Measurements from ENCODE around the gene ERC2.

The ERC2 gene

DNA sequence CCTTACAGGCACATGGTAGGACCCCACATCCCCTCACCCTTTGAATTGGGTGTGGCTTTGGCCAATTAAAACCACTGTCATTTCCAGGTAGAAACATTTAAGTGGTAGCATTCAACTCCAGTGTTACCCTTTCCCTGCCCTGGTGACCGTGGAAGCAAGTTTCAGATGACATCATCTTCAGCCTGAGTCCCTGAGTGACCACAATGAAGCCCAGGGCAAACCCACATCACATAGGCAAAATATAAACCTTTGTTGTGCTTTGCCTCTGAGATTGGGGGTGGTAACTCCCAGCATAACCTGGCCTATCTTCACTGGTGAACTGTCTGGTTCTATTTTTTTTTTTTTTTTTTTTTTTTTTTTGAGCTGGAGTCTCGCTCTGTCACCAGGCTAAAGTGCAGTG, 577.2 kb downstream of the ERC2 start:
- no peaks in the 10 kb centered on the region for H3K36me3 Mint-ChIP-seq (ENCODE audit: insufficient read depth)
- no peaks in the 10 kb centered on the region for H3K27me3 Mint-ChIP-seq
- peaks cover 8 to 12% of the 10 kb centered on the region in 2 donors for H3K9me3 Mint-ChIP-seq
- H3K4me1 Mint-ChIP-seq (ENCODE audit: low read depth in 2 of 2), result no peaks in the 10 kb centered on the region
- DNase-seq, result no peak
- no peak for ATAC-seq (replicated peaks)
- no peak overlapping the region for H3K4me3 Mint-ChIP-seq
- H3K27ac Mint-ChIP-seq, result no peak overlapping the region

- ATAC-seq (replicated peaks) (no peak), DNase-seq (no peak)
- Mint-ChIP-seq H3K27ac (no peak overlapping the region), H3K27me3 (no peaks in the 10 kb centered on the region), H3K4me1 (ENCODE audit: low read depth in 2 of 2) (no peaks in the 10 kb centered on the region), H3K4me3 (no peak overlapping the region), H3K9me3 (peaks cover 5 to 8% of the 10 kb centered on the region in 2 donors), H3K36me3 (ENCODE audit: insufficient read depth) (no peaks in the 10 kb centered on the region)
Measured at GRCh38 chr3:55888282-55888885, 579.9 kb downstream of the ERC2 start.

DNA sequence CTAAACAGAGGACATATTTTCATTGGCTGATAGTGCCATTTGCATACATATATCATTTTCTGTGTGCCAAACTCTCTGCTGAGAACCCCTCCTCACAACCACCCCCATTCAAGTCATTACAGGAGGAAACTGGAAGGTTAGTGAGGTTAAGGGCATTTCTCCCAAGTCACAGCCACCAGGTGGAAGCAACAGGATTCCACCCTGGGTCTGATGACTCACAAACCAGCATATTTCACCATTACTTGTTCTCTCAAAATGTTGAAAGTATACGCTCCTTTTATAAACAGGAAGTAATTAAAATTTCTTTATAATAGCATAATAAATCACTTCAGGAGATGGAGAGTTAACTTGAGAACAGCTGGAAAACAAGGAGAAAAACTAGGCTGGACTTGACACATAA, 582.5 kb downstream of the ERC2 start:
- no peak for DNase-seq

GRCh38 chr3:55884491-55885285, 583.6 kb downstream of the ERC2 start:
- DNase-seq (no peak), ATAC-seq (replicated peaks) (no peak)
- Mint-ChIP-seq H3K36me3 (ENCODE audit: insufficient read depth) (no peaks in the 10 kb centered on the region), H3K9me3 (peaks cover 0 to 2% of the 10 kb centered on the region in 2 donors), H3K27ac (no peak overlapping the region), H3K4me1 (ENCODE audit: low read depth in 2 of 2) (no peaks in the 10 kb centered on the region), H3K27me3 (no peaks in the 10 kb centered on the region), H3K4me3 (no peak overlapping the region)

More for the DNA sequence above, 582.5 kb downstream of the ERC2 start:
- no peaks in the 10 kb centered on the region for H3K27me3 Mint-ChIP-seq
- H3K4me1 Mint-ChIP-seq (ENCODE audit: low read depth in 2 of 2), result no peaks in the 10 kb centered on the region
- no peak overlapping the region for H3K4me3 Mint-ChIP-seq
- H3K36me3 Mint-ChIP-seq (ENCODE audit: insufficient read depth), result no peaks in the 10 kb centered on the region
- no peak for ATAC-seq (replicated peaks)
- peaks cover 0 to 2% of the 10 kb centered on the region in 2 donors for H3K9me3 Mint-ChIP-seq
- no peak overlapping the region for H3K27ac Mint-ChIP-seq

- Mint-ChIP-seq H3K9me3 (peaks cover 0 to 2% of the 10 kb centered on the region in 2 donors), H3K27ac (no peak overlapping the region), H3K4me3 (no peak overlapping the region), H3K27me3 (no peaks in the 10 kb centered on the region), H3K4me1 (ENCODE audit: low read depth in 2 of 2) (no peaks in the 10 kb centered on the region), H3K36me3 (ENCODE audit: insufficient read depth) (no peaks in the 10 kb centered on the region)
- DNase-seq, result no peak
- ATAC-seq (replicated peaks), result no peak
Measured at GRCh38 chr3:55884066-55884465, 584.2 kb downstream of the ERC2 start.

- Mint-ChIP-seq H3K27me3 (no peaks in the 10 kb centered on the region), H3K4me1 (ENCODE audit: low read depth in 2 of 2) (no peaks in the 10 kb centered on the region), H3K36me3 (ENCODE audit: insufficient read depth) (no peaks in the 10 kb centered on the region), H3K27ac (no peak overlapping the region), H3K4me3 (no peak overlapping the region), H3K9me3 (no peaks in the 10 kb centered on the region)
- no peak for DNase-seq
- no peak for ATAC-seq (replicated peaks)
Measured at GRCh38 chr3:55882006-55882405, 586.3 kb downstream of the ERC2 start.

DNA sequence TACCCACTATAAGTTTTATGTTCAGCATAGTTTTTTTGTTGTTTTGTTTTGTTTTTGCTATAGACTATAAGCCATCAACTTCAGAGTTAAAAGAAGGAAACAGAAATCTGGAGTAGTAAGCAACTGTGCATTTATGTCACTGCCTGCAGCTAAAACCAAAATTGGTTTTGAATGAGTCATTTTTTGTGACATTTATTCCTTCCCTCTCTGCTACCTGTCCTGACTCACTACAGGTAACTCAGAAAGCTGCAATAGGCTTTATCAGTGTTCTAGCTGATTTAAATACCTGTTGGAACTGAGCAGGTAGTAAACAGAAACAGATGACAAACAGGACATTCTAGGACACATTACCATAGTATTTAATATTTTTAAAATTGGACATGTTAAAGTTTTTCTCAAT, 587.9 kb downstream of the ERC2 start:
- Mint-ChIP-seq H3K27me3 (no peaks in the 10 kb centered on the region), H3K27ac (no peak overlapping the region), H3K36me3 (ENCODE audit: insufficient read depth) (no peaks in the 10 kb centered on the region), H3K4me1 (ENCODE audit: low read depth in 2 of 2) (no peaks in the 10 kb centered on the region), H3K4me3 (no peak overlapping the region), H3K9me3 (peaks cover 0 to 3% of the 10 kb centered on the region in 2 donors)
- DNase-seq (no peak), ATAC-seq (replicated peaks) (no peak)

DNA sequence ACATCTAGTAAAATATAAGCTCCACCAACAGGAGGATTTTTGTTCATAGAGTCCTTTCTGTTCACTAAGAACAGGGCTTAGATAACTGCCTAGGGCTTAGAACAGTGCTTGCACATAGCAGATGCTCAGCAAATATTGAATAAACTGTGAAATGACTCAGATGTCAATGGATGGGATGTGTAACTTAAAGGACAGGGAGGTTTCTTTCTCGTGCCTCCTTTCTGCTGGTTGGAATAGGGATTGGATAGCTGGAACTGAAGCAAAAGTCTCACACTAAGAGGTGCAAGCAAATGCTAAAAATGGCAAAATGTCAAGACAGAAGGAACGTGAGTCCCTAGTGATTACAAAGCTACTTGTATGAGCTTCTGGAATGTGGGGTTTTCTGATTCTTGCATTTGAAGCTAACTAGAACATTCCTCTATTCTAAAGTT, 588.4 kb downstream of the ERC2 start:
- ATAC-seq (replicated peaks), result no peak
- no peaks in the 10 kb centered on the region for H3K36me3 Mint-ChIP-seq (ENCODE audit: insufficient read depth)

DNA sequence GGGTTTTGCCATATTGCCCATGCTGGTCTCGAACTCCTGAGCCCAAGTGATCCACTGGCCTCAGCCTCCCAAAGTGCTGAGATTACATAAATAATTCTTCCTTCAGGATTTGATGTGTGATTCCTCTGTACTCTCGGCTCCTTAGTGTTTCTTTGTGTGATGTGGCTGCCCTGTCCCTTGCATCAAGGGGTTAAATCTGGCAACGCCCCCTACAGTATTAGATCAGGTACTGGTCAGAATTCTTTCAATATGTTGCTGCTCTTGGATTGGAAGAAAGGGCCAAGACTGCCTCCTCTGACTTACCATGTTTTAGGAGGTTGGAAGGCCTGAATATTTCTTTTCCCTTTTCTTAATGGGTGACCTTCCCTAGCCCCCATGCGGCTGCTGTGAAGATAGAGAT, 590.6 kb downstream of the ERC2 start:
- Mint-ChIP-seq H3K36me3 (ENCODE audit: insufficient read depth) (no peaks in the 10 kb centered on the region), H3K4me1 (ENCODE audit: low read depth in 2 of 2) (no peaks in the 10 kb centered on the region), H3K9me3 (peaks cover 0 to 3% of the 10 kb centered on the region in 2 donors), H3K27me3 (no peaks in the 10 kb centered on the region), H3K4me3 (no peak overlapping the region), H3K27ac (no peak overlapping the region)
- DNase-seq (no peak), ATAC-seq (replicated peaks) (no peak)

More for the DNA sequence above, 588.4 kb downstream of the ERC2 start:
- Mint-ChIP-seq H3K9me3 (peaks cover 0 to 3% of the 10 kb centered on the region in 2 donors), H3K4me3 (no peak overlapping the region), H3K4me1 (ENCODE audit: low read depth in 2 of 2) (no peaks in the 10 kb centered on the region), H3K27me3 (no peaks in the 10 kb centered on the region), H3K27ac (no peak overlapping the region)
- DNase-seq, result no peak

GRCh38 chr3:55876560-55876959, 591.7 kb downstream of the ERC2 start:
- Mint-ChIP-seq H3K4me3 (no peak overlapping the region), H3K27ac (no peak overlapping the region)
- no peak for DNase-seq

DNA sequence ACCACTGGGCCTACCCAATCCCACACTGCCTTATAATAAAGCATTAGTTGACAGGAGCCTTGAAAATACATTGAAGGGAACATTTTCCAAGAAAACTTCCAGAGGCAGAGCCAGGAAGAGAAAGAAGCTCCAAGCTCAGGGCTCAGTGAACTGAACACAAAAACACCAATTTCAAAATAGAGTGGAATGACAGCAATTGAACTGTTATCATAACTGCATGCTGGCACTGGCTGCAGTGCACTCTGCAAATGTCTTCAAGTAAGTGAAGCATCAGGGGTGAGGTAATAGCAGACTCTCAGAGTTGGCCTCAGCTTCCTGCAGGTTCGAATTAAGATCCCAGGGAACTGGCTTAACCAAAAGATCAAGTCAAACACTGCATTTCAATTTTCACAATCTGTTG, 593.2 kb downstream of the ERC2 start:
- no peak for DNase-seq
- no peaks in the 10 kb centered on the region for H3K36me3 Mint-ChIP-seq (ENCODE audit: insufficient read depth)
- H3K9me3 Mint-ChIP-seq, result peaks cover 0 to 5% of the 10 kb centered on the region in 2 donors
- no peak for ATAC-seq (replicated peaks)
- H3K27ac Mint-ChIP-seq, result no peak overlapping the region
- H3K4me3 Mint-ChIP-seq, result no peak overlapping the region
- H3K4me1 Mint-ChIP-seq (ENCODE audit: low read depth in 2 of 2), result no peaks in the 10 kb centered on the region
- H3K27me3 Mint-ChIP-seq, result no peaks in the 10 kb centered on the region

More at GRCh38 chr3:55876560-55876959, 591.7 kb downstream of the ERC2 start:
- no peaks in the 10 kb centered on the region for H3K36me3 Mint-ChIP-seq (ENCODE audit: insufficient read depth)
- ATAC-seq (replicated peaks), result no peak
- peaks cover 0 to 3% of the 10 kb centered on the region in 2 donors for H3K9me3 Mint-ChIP-seq
- no peaks in the 10 kb centered on the region for H3K4me1 Mint-ChIP-seq (ENCODE audit: low read depth in 2 of 2)
- no peaks in the 10 kb centered on the region for H3K27me3 Mint-ChIP-seq

DNA sequence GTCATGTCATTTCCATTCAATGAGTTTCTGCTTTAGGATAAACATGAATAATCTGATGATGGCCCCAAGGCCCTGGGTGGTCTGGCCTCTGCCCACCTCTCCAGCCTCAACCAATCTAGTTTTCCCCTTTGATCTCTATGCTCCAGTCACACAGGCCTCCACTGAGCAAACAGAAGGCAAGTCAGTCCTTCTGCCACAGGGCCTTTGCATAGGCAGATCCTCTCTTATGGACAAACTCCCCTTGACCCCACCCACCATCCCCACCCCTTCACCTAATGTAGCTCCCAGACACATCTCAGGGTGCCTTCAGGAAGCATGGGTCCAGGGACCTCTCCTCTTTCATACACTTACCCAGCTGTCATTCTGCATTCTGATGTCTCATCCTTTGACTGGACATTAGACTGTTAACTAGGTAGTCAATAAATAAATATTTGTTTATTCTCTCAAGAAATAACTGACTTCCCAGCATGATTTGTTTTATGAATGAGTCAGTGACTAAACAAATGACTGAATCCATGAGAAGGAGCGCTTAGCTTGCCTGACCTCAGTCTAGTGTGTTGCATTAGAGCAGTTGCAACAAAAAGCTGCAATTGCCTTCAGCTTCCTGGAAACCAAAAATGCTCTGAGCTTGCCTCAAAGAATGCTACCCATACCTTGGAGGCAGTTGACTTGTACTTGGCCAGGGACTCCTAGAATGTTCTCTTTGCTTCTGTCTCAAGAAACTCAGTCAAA, 594.6 kb downstream of the ERC2 start:
- DNase-seq, result no peak
- H3K36me3 Mint-ChIP-seq (ENCODE audit: insufficient read depth), result no peaks in the 10 kb centered on the region

GRCh38 chr3:55870594-55870993, 597.7 kb downstream of the ERC2 start:
- H3K27ac Mint-ChIP-seq, result no peak overlapping the region
- DNase-seq (no peak), ATAC-seq (replicated peaks) (no peak)
- H3K9me3 Mint-ChIP-seq, result peaks cover 0 to 3% of the 10 kb centered on the region in 2 donors
- H3K4me1 Mint-ChIP-seq (ENCODE audit: low read depth in 2 of 2), result no peaks in the 10 kb centered on the region
- no peaks in the 10 kb centered on the region for H3K27me3 Mint-ChIP-seq
- no peaks in the 10 kb centered on the region for H3K36me3 Mint-ChIP-seq (ENCODE audit: insufficient read depth)
- no peak overlapping the region for H3K4me3 Mint-ChIP-seq

More for the DNA sequence above, 594.6 kb downstream of the ERC2 start:
- H3K9me3 Mint-ChIP-seq, result peaks cover 0 to 5% of the 10 kb centered on the region in 2 donors
- no peak for ATAC-seq (replicated peaks)
- H3K27ac Mint-ChIP-seq, result no peak overlapping the region
- H3K27me3 Mint-ChIP-seq, result no peaks in the 10 kb centered on the region
- no peaks in the 10 kb centered on the region for H3K4me1 Mint-ChIP-seq (ENCODE audit: low read depth in 2 of 2)
- H3K4me3 Mint-ChIP-seq, result no peak overlapping the region
